Left forelimb (tissue), 1 donor: ENCODE data around the gene ESYT1.
"Not testable (repeated sequence)": the region's sequence is repeated elsewhere in the genome, so short reads cannot be mapped to it uniquely, and the experiment has no call there.

Source experiments
- DNase-seq: peaks from one replicate; pipeline ENCODE4 v3.0.0-alpha.2; 2018; ENCODE audit warnings: low spot score

ESYT1 gene

DNA sequence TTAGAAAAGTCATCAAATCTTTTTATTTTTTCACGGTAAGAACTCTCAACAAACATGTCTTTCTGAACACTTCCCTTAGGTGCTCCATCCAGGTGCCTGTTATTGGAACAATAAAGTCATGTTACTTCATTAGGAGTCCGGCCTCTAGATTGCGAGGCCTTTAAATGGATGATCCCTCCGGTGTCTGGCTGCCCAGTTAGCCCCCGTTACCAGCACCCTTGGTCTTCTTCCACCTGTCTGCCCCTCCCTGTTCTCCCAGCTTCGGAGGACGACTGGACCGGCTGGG is 24.3 kb upstream of the ESYT1 start:
- DNase-seq: no peak

DNA sequence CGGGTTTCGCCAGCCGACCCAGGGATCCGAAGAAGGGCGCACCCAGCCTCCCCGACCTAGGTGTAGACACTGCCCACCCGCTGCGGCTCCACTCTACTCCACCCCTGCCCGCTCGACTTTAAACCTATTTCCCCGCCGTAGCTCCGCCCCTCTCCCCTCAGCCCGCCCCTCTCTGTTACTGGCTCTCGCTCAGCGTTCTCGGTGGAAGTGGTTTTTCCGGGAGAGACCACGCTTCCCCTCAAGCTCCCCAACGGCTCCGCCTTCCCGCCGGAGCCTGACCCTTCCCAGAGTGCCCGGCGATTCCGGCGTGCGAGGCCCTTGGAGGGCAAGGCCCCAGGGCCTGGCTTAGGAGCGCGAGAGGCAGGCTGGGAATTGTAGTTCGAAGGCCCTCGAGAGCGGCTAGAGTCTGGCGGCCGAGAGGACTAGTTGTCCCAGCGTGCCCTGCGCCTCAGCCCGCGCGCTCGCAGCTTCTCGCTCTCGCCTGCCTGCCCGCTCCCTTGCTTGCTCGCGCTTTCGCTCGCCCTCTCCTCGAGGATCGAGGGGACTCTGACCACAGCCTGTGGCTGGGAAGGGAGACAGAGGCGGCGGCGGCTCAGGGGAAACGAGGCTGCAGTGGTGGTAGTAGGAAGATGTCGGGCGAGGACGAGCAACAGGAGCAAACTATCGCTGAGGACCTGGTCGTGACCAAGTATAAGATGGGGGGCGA is 23.8 kb upstream of the ESYT1 start, which contains the start of gene PA2G4:
Gene PA2G4, plus strand, starts transcription at position 451 of the 706 bp plus-strand sequence. Its CDS starts 179 bp downstream, at position 630.
- DNase-seq: peak; percentile 97

DNA sequence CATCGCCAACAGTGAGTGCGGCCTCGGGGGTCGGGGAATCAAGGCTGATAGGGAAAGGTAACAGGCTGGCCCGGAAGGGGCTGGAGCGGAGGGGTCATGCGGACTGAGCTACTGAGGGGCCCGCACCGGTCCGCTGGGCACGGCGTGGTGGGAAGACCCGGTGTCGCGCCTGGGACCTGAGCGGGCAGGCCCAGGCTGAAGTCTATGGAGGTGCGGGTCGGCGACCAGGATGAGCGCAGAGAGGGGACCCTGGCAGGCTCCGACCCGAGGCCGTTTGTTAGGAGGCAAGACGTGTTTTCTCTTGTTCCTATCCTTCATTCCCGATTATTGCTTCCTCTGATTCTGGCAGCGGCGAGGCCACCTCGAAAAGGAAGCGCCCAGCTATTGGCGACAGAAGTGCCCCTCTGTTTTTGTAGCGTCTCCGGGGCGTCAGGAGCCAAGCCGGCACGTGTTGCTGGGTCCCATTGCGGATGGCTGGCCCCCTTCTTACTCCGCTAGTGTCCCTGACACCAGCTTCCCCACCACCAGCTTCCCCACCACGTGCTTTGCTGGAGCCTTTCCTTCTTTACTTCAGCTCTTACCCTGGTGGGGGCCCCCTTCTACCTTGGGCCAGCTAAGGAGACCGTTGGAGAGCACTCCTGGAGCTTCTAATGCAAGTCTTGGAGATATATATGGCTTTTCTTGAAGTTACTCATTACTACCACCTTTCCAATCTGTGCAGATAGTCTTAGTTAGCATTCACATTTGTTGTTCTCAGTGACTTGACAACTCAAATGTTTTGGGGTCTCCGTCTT is 23.1 kb upstream of the ESYT1 start:
- DNase-seq: no peak

DNA sequence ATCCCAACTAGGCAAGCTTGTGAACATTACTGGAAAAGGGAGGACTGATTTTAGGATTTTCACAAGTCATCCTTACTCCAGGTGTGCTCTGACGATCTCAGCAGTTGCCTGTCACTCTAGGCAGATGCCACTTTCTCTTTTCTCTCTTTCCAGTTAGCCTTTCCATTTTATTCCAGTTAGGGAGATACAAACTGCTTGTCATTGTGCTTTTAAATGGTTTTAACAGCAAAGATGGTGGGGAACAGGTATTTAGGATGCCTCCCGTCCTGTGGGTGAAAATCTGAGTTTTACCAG is 22.5 kb upstream of the ESYT1 start:
- no peak for DNase-seq

DNA sequence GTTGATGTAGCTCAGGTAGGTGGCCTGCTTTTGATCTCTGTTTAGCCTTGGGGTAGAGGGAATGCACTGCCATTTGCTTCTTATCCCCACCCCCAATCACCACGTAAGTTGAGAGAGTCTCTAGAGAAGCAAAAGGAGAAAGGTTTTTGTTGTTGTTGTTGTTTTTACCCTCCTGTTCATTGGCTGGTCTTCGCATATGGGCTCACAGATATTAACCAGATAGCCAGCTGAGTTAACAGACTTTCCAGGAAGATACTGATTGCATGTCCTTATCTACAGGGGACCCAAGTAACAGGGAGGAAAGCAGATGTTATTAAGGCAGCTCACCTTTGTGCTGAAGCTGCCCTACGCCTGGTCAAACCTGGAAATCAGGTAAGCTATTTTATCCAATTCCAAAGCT is 20.8 kb upstream of the ESYT1 start:
- no peak for DNase-seq

DNA sequence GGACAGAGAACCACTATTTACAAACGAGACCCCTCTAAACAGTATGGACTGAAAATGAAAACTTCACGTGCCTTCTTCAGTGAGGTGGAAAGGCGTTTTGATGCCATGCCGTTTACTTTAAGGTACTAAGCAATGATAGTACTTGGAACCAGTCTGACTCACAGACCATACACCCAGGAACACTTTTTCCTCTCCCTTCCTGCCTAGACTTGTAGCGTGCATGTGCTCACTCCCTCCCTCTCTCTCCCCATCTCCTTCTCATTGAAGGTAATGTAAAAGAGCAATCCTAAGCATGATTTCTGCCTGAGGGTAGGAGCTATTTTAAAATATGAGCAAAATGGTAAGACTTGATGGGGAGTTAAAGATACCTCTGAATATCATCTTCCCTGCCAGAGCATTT is 17.5 kb upstream of the ESYT1 start:
- no peak for DNase-seq

DNA sequence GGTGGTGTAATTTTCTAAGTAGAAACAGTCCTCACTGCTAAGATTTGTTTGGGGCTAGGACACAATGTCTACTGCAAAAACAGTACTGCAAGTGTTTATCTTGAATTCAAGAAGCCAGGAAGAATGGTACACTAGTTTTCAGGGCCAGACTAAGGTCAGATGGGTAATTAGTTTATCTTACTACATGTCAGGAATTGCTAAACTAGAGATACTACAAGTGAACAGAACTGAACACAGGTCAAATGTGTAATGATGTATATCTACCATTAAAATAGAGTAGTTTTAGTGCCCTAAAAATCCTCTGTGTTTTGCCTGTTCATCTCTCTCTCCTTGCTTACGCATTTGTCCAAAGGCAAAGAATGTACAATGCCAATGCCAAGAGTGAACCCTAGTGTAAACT is 14.0 kb upstream of the ESYT1 start:
- no peak for DNase-seq

DNA sequence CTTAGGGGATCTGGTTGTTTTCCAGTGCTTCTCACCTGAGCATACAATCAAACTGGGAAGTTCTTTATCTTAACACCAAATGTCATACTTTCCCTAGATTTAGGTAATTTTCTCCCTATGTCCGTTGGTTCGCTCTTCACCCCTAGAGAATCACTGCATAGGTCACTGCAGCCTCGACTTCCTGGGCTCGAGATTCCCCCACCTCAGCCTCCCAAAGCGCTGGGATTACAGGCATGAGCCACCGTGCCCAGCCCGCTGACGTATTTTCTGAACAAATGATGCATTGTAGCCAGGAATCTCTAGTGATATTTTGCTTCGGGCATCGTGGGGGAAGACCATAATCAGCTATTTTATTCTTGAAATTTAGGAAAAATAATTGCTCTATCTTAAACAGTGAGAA is 12.7 kb upstream of the ESYT1 start:
- no peak for DNase-seq

DNA sequence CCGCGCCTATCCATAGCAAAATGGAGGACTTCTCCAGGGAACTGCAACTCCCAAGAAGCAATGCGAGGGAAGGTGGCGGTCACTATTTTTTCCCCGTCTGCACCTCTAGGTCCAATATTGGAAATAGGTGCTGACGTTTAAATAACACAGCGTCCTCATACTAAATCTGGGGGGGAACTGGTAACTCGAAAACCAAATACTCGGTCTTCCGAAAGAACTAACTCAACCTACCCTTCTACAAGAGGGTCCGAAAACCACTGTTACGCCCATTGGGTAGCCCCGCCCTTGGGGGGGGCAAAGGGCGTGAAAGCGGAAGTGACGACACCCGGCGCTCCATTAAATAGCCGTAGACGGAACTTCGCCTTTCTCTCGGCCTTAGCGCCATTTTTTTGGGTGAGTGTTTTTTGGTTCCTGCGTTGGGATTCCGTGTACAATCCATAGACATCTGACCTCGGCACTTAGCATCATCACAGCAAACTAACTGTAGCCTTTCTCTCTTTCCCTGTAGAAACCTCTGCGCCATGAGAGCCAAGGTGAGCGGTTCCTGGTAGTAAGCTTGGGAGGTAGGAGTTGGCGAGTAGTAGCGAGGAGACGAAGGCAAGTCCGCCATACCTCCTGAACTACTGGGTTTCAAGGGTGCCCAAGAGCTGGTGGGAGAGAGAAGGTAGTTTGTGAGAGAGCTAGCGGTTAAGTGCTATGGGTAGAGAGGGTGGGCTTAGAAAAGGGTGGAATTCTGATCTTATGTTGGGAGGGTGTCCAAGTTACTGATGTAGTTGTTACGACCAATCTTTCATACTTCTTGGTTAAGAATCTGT is 11.6 kb upstream of the ESYT1 start, which contains the start of gene RPL41:
Gene RPL41, plus strand, starts transcription at position 367 of the 815 bp plus-strand sequence.
- peak; percentile 98 for DNase-seq

DNA sequence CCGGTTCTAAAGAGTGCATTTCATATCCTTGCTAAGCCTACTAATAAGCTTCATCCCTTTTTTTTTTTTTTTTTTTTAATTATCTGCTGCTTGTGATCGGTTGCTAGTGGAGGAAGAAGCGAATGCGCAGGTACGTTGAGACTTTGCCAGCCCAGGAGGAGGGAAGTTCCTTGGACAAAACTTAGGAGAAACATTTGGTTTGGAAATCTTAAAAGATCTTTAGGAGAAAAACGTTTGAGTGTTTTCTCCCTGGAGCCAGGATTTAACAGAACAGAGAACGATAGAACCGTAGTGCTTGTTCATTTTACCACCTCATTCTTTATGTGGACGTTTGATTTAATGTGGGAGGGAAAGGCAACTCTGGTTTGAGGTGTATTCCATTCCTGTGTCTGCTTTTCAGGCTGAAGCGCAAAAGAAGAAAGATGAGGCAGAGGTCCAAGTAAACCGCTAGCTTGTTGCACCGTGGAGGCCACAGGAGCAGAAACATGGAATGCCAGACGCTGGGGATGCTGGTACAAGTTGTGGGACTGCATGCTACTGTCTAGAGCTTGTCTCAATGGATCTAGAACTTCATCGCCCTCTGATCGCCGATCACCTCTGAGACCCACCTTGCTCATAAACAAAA is 10.9 kb upstream of the ESYT1 start:
- DNase-seq: not testable (repeated sequence)

DNA sequence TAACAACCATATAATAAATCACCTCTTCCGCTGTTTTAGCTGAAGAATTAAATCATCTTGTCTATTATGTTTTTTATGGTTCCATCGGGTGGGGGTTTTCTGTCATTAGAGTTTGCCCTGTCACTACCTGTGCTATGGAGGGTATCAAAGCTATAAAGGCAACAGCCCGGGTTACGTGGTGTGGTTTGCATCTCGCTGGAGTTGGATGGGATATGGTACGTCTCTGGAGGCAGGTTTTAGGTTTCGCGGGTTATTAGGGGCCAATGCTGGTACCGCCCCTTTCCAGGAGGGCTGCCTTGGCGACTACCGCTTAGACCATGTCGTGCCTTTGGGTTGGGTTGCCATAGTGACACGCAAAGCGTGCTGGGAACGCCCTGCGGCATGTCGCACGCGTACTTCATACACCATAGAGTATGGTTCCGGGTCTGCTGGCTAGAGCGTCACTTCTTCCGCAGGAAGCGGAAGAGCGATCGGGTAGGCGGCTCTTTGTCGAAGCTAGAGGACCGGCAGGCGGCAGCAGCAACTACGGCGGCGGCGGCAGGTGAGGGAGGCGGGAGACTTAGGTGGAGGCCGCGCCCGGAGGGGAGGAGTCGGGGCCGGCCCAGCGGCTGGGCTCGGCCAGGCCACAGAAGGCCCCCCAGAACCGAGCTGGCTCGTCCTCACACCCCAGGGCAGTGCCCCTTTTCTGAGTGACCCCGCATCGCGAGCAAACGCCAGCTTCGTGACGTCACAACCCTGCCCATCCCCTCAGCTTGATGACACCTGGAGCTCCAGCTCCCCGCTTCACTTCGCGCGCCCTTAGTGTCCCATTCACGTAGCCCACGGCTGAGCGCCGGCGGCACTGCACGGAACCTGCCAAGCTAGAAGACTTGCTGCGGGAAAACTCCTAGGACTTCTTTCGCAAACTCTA is 10.0 kb upstream of the ESYT1 start, which contains the start of gene ZC3H10:
Gene ZC3H10, plus strand, starts transcription at position 489 of the 910 bp plus-strand sequence. CDS start 2,297 bp downstream, outside the sequence.
- peak; percentile 95 for DNase-seq

DNA sequence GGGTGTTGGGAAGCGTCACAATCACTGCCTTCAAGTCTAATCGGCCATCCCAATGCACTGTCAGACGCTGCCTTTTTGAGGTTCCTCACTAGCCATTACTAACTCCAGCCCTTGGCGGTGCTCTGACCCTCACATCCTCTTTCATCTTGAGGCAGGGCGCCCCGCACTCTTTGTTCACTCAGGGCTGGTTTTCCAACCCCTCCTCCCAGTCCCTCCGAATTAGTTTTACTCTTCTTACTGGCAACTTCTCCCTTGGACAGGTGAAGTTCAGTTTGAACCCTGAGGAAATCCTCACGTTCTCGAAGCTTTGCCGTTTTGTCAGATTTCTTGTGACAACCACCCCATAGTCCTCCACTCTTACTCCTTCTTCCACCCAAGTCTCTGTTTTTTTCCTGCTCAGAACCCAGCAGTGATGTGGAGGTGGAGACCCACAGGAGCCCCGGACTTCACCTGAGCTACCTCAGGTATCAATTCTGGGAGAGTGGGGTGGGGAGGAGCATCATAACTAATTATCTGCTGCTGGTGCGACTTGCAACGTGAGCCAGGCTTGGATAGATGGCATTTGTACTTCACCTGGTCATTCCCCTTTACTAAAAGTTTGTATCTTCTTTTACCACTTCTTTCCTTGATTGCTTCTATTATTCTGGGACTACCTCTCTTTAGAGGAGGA is 9.2 kb upstream of the ESYT1 start:
- no peak for DNase-seq

DNA sequence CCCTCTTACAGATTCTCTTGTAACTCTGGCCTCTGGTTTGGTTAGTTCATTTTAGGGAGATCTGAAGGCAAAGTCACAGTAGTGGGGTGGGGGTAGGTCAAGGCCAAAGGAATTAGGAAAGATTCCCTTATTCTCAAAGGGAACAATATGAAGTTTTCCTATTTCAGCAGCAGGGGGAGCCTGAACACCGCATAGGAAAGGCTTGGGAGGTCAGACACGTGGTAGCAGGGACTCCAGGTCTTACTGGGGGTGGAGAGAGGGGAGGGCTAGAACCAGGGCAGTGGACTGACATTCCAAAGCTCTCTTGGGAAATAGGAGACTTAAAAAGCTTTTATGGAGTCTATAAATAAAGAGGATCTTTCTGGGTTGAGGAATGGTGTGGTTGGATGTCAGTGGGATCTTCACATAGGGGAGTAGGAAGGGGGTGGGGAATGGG is 8.7 kb upstream of the ESYT1 start:
- no peak for DNase-seq

DNA sequence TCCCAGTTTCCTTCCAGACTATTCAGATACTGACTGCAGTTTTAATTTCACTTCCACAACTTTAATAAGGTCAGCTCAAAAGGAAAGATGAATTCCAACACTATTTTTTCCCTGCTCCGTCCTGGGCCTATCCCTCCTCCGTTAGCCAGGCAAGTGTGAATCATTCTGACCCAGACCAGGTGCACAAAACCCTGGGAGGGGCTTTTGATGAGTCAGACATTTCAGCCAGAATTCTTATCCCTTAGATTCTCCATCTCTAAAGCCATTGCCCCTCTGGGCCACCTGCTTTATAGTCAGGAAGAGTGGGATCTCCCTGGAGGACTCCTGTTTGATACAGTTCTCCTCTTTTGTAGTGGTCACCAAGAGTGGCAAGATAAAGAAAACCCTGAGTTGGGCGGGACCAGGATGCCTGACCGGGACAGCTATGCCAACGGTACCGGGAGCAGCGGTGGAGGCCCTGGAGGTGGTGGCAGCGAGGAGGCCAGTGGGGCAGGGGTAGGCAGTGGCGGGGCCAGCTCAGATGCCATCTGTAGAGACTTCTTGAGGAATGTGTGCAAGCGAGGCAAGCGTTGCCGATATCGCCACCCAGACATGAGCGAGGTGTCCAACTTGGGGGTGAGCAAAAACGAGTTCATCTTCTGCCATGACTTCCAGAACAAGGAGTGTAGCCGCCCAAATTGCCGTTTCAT is 7.8 kb upstream of the ESYT1 start:
- DNase-seq: no peak

DNA sequence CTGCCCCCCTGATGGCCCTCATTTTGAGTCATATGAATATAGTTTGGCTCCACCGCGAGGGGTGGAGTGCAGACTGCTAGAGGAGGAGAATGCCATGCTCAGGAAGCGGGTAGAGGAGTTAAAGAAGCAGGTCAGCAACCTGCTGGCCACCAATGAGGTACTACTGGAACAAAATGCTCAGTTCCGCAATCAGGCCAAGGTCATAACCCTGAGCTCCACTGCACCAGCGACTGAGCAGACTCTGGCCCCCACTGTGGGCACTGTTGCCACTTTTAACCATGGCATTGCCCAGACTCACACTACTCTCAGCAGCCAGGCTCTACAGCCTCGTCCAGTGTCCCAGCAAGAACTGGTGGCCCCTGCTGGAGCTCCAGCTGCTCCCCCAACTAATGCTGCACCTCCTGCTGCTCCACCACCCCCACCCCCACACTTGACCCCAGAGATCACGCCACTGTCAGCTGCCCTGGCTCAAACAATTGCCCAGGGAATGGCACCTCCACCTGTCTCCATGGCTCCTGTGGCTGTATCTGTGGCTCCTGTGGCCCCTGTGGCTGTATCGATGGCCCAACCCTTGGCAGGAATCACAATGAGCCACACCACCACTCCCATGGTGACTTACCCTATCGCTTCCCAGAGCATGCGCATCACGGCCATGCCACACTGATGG is 6.7 kb upstream of the ESYT1 start:
- DNase-seq: no peak

DNA sequence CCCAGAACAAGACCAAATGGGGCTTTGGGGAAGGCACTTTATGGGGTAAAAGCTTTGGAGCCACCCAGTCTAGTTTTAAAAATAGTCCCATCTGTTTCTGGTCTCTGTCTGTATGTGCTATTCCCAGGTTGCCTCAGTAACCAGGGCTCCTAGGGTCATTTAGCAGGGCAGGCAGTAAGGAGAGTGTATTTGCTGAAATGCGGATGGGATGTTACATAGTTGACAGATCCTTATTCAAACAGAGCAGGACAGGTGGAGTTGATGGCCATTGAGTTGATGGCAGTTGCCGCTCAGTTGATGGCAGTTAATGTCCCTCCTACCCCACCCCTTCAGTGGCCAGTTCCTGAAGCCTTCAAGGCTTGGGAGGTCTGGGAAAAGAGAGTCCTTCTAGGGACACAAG is 5.4 kb upstream of the ESYT1 start:
- no peak for DNase-seq

DNA sequence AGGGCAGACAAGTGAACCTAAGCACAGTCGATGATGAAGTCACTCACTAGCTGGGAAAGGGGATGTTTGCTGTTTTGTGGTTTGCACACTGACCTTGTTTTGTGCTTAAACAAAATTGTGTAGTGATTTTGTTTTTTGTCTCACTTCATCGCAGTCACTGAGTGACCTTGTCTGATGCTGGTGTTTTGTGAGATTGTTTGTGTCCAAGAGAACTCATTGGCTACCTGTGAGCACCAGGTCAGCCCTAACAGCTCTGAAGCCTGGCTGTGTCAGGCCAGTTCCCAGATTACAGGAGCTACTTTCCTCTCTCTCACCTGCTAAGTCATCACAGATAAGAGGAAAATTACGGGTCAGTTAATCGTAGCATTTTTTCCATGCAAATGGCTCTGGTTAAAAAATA is 3.9 kb upstream of the ESYT1 start:
- no peak for DNase-seq

DNA sequence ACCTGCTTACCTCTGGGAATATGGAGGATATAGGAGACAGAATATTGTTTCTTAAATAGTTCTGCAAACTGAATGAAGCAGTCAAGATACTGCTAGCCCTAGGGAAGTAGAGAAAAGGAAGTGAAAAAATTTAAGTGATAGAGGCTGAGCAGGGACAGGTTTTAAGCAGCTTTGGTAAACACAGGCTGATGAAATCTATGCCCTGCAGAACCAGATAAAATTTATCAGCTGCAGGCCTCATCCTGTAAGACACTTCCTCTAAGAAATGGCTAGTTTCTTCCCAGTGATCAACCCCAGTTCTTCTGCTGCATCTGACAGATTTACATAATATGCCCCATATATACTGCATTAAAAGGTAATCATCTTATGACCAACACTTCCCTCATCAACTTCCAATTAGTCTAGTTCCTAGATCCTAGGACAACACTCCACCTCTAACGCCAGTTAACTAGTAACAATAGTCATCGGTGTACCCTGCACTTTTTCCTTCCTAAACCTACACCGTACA is 1.3 kb upstream of the ESYT1 start:
- DNase-seq: no peak

DNA sequence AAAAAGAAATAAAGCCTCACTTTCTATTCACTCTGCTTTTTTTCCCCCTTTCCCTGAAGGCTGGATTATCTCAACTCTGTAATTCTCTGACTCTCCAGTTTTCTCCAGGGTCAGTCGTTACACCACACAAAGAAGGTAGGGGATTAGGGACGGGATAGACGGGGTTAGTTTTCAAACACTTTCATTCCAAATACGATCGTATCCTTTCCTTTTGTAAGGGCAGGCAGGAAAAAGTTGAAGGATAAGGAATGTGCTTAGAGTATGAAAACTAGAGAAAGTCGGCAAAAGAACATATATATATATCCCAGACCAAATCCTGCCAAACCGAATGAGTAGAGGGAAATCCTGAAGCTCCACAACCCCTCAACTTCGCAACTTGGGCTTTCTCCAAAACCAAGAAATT is 581 bp upstream of the ESYT1 start:
- no peak for DNase-seq
